Endothelial cell of umbilical vein (primary cell): ENCODE results near the gene ADCY9. TPM values are rescaled to one million over a fixed set of nuclear protein-coding genes. Genes with fewer than 3 reads are reported as not detected.

Experiments used
- BruUV-seq: library from RNA; stranded (reverse); fragments of 400-500 nt; replicated peaks from 2 replicates; lab custom pipeline; 2021; lab: Mats Ljungman, UMichigan
- CTCF ChIA-PET: fragments of 300-600, 350-600 bp; sonication (Branson Sonifier 250); formaldehyde crosslinking; loops from one replicate; lab custom pipeline; 2021; ENCODE audit warnings: antibody characterized with exemption, inconsistent platforms; lab: Charles Lee
- POLR2A ChIA-PET: fragments of 300-600, 350-600 bp; sonication (Branson Sonifier 250); formaldehyde crosslinking; loops from one replicate; lab custom pipeline; 2021; ENCODE audit warnings: antibody characterized with exemption, inconsistent platforms; lab: Charles Lee
- DNase-seq: peaks from one replicate; pipeline ENCODE4 v3.0.0-alpha.2; 2011; ENCODE audit warnings: low read depth, low spot score
- FAIRE-seq: peaks from 2 replicates; lab custom pipeline; 2011; peaks lifted over from hg19 to GRCh38; lab: Jason Lieb, UNC
- H2AFZ ChIP-seq: 2 replicates; pipeline ENCODE4 v1.6.0; 2012; ENCODE audit warnings: low read depth, low read length, control low read depth, inconsistent platforms
- H3K27ac ChIP-seq: 2 replicates; pipeline ENCODE4 v1.5.1; 2011; ENCODE audit warnings: low read depth, mild to moderate bottlenecking, control low read depth, low read length, moderate library complexity; ENCODE audit not compliant: insufficient read depth
- H3K27me3 ChIP-seq, 2 experiments: 2 replicates each; pipeline versions ENCODE4 v1.6.0 to v1.6.1; 2011; ENCODE audit warnings: low read length in 2 of 2, mixed read lengths in 1 of 2; ENCODE audit not compliant: control insufficient read depth in 2 of 2, insufficient read depth in 2 of 2
- H3K36me3 ChIP-seq, 2 experiments: 2 replicates in 1 of 2; 3 replicates in 1 of 2; pipeline ENCODE4 v1.5.1; 2011; ENCODE audit warnings: low read length in 2 of 2, mild to moderate bottlenecking in 1 of 2, moderate library complexity in 1 of 2; ENCODE audit not compliant: control insufficient read depth in 2 of 2, insufficient read depth in 2 of 2; ENCODE audit errors: extremely low read depth in 1 of 2
- H3K4me1 ChIP-seq: 3 replicates; pipeline ENCODE4 v1.5.1; 2011; ENCODE audit warnings: mild to moderate bottlenecking, low read length; ENCODE audit not compliant: control insufficient read depth, insufficient read depth; ENCODE audit errors: extremely low read depth
- H3K4me2 ChIP-seq: 2 replicates; pipeline ENCODE4 v1.6.1; 2011; ENCODE audit warnings: low read length, control low read depth, mixed read lengths; ENCODE audit not compliant: insufficient read depth
- H3K4me3 ChIP-seq, 3 experiments: fragments of 200-600 bp in 1 of 3; sonication (generic), shearing (Covaris generic) in 1 of 3; replicated peaks in 1 of 3; 2 replicates each; pipeline ENCODE4 v1.5.1; 2011 to 2016; ENCODE audit warnings: control low read depth in 3 of 3, low read length in 3 of 3, mild to moderate bottlenecking in 2 of 3, inconsistent platforms in 1 of 3, low read depth in 1 of 3, moderate library complexity in 1 of 3; ENCODE audit not compliant: insufficient read depth in 1 of 3
- H3K79me2 ChIP-seq: 2 replicates; pipeline ENCODE4 v1.6.0; 2012; ENCODE audit warnings: low read length, inconsistent platforms; ENCODE audit not compliant: control insufficient read depth, insufficient read depth
- H3K9ac ChIP-seq: replicated peaks from 2 replicates; pipeline ENCODE3; 2011; ENCODE audit warnings: low read length, control low read depth; ENCODE audit not compliant: insufficient read depth; ENCODE audit errors: extremely low read depth
- H3K9me1 ChIP-seq: replicated peaks from 3 replicates; pipeline ENCODE4 v1.6.0; 2011; ENCODE audit warnings: mild to moderate bottlenecking, low read length; ENCODE audit not compliant: control insufficient read depth, insufficient read depth; ENCODE audit errors: extremely low read depth
- H3K9me3 ChIP-seq: replicated peaks from 2 replicates; pipeline ENCODE4 v1.5.1; 2012; ENCODE audit warnings: low read length, inconsistent platforms; ENCODE audit not compliant: control insufficient read depth, insufficient read depth
- H4K20me1 ChIP-seq: replicated peaks from 2 replicates; pipeline ENCODE3; 2011; ENCODE audit warnings: mild to moderate bottlenecking, low read length; ENCODE audit not compliant: control insufficient read depth, insufficient read depth; ENCODE audit errors: extremely low read depth
- EZH2 ChIP-seq: IDR thresholded peaks from 2 replicates; pipeline ENCODE4 v1.6.1; 2012; ENCODE audit warnings: borderline replicate concordance, low read depth, mild to moderate bottlenecking, moderate library complexity, low read length, inconsistent platforms; ENCODE audit not compliant: severe bottlenecking
- FOS ChIP-seq: IDR thresholded peaks from 2 replicates; pipeline ENCODE4 v1.6.1; 2011; ENCODE audit warnings: mild to moderate bottlenecking, low read length, moderate library complexity, borderline replicate concordance; ENCODE audit not compliant: insufficient read depth
- GATA2 ChIP-seq: IDR thresholded peaks from 2 replicates; pipeline ENCODE4 v1.7.0; 2011; ENCODE audit warnings: low read depth, mild to moderate bottlenecking, moderate library complexity, mixed read lengths, low read length; ENCODE audit not compliant: insufficient read length, insufficient read depth
- JUN ChIP-seq: IDR thresholded peaks from 2 replicates; pipeline ENCODE4 v1.6.1; 2011; ENCODE audit warnings: borderline replicate concordance, low read depth; ENCODE audit not compliant: insufficient read length, insufficient read depth
- MYC ChIP-seq: IDR thresholded peaks from one replicate; pipeline ENCODE4 v1.6.1; 2011; ENCODE audit warnings: mild to moderate bottlenecking, low read depth, low read length
- POLR2A ChIP-seq: IDR thresholded peaks from 2 replicates; pipeline ENCODE4 v1.6.1; 2012; ENCODE audit warnings: low read depth, mild to moderate bottlenecking, control low read depth, low read length
- dilution Hi-C: fragments of 300-500 bp; cut with MboI; formaldehyde crosslinking; loops from one replicate; pipeline ENCODE4 v1.15.0; 2019; ENCODE audit warnings: low sequenced_read_pairs; ENCODE audit not compliant: extremely low pct_ligation_motif_present
- intact Hi-C: fragments of 100-400 bp; cut with micrococcal nuclease; formaldehyde crosslinking; loops from one replicate; pipeline ENCODE4 v1.10.0; 2022
- polyA plus RNA-seq, 4 experiments: library from polyadenylated mRNA; depleted of rRNA in 3 of 4; stranded (reverse) in 3 of 4; unstranded in 1 of 4; fragments of >200 nt; gene quantifications; 2 replicates each; pipeline versions ENCODE4 v1.2.1 to v1.2.3, GENCODE V29; 2011 to 2012; ENCODE audit warnings: missing spikeins in 1 of 4
- total RNA-seq: library from RNA; stranded (reverse); gene quantifications from 2 replicates; pipeline ENCODE4 v1.2.3, GENCODE V29; 2021
- TF ChIP-seq, protein P1 (sequence below), 2 donors: IDR thresholded peaks; 1 replicate in 1 of 2; 2 replicates in 1 of 2; pipeline ENCODE4 v1.5.1; 2011; ENCODE audit warnings: low read length in 2 of 2, mild to moderate bottlenecking in 2 of 2, moderate library complexity in 2 of 2, control low read depth in 1 of 2, inconsistent platforms in 1 of 2, low read depth in 1 of 2; ENCODE audit not compliant: insufficient read depth in 1 of 2; ENCODE audit errors: extremely low read depth in 1 of 2
- TF ChIP-seq, protein P2 (sequence below): IDR thresholded peaks from 2 replicates; pipeline ENCODE4 v1.6.1; 2011; ENCODE audit not compliant: insufficient read depth, insufficient read length

ADCY9 gene
- total and polyA plus RNA-seq, 2 donors (not counting 3 experiments of a cell fraction or from before 2014, with no cell fraction given) = 6.8 to 14.0 TPM

GRCh38 chr16:3977376-3977775 is 138.9 kb downstream of the ADCY9 start:
- intact Hi-C loops (no loop called here), dilution Hi-C loops (no loop called here)
- no peak overlapping the region for H2AFZ ChIP-seq
- CTCF ChIA-PET = interaction anchor here (0.9 kb wide), 1 partner anchor 38 kb away, joined by 4 read pairs; no protein-coding TSS in a partner anchor
- TF ChIP-seq, protein P1, sequence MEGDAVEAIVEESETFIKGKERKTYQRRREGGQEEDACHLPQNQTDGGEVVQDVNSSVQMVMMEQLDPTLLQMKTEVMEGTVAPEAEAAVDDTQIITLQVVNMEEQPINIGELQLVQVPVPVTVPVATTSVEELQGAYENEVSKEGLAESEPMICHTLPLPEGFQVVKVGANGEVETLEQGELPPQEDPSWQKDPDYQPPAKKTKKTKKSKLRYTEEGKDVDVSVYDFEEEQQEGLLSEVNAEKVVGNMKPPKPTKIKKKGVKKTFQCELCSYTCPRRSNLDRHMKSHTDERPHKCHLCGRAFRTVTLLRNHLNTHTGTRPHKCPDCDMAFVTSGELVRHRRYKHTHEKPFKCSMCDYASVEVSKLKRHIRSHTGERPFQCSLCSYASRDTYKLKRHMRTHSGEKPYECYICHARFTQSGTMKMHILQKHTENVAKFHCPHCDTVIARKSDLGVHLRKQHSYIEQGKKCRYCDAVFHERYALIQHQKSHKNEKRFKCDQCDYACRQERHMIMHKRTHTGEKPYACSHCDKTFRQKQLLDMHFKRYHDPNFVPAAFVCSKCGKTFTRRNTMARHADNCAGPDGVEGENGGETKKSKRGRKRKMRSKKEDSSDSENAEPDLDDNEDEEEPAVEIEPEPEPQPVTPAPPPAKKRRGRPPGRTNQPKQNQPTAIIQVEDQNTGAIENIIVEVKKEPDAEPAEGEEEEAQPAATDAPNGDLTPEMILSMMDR (IDR thresholded peaks at IDR 0.05; ENCODE audit: extremely low read depth in 1 of 2, insufficient read depth in 1 of 2, low read depth in 1 of 2, low read length in 2 of 2) = no peak
- TF ChIP-seq POLR2A (no peak), MYC (no peak), JUN (no peak), EZH2 (no peak), FOS (no peak), GATA2 (no peak)
- TF ChIP-seq, protein P2, sequence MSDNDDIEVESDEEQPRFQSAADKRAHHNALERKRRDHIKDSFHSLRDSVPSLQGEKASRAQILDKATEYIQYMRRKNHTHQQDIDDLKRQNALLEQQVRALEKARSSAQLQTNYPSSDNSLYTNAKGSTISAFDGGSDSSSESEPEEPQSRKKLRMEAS = no peak
- FAIRE-seq (no peak), DNase-seq (no peak)
- no peak overlapping the region for H3K4me3 ChIP-seq
- H3K27me3 ChIP-seq = no peaks in the 10 kb centered on the region
- H3K4me1 ChIP-seq = no peaks in the 10 kb centered on the region
- no peak overlapping the region for H3K4me2 ChIP-seq
- POLR2A ChIA-PET = no interaction called here
- H3K9me3 ChIP-seq = no peaks in the 10 kb centered on the region
- H3K36me3 ChIP-seq = no peaks in the 10 kb centered on the region
- no peak overlapping the region for H3K27ac ChIP-seq
- H3K79me2 ChIP-seq = no peaks in the 10 kb centered on the region
- no peak overlapping the region for H3K9ac ChIP-seq
- BruUV-seq = no TSS peak
- no peaks in the 10 kb centered on the region for H3K9me1 ChIP-seq
- no peaks in the 10 kb centered on the region for H4K20me1 ChIP-seq
